Uterus (tissue), 4 donors: ENCODE measurements around the gene HOXB5. TPM values are rescaled to one million over a fixed set of nuclear protein-coding genes. Genes with fewer than 3 reads are reported as not detected.

ENCODE experiments used
- DNase-seq, 2 donors: peaks; one replicate each; pipeline ENCODE4 v3.0.0-alpha.2; 2019 to 2020
- H3K27ac ChIP-seq, 2 donors: fragments of 200-600 bp; sonication (generic); 1 replicate in 1 of 2; 2 replicates in 1 of 2; pipeline ENCODE4 v1.5.1; 2016 to 2018
- H3K27me3 ChIP-seq, 2 donors: fragments of 200-600 bp; sonication (generic); one replicate each; pipeline ENCODE4 v1.5.1; 2018 to 2019; ENCODE audit warnings: control low read depth in 1 of 2
- H3K36me3 ChIP-seq, 2 donors: fragments of 200-600 bp; sonication (generic); one replicate each; pipeline ENCODE4 v1.5.1; 2019; ENCODE audit warnings: control low read depth in 1 of 2
- H3K4me1 ChIP-seq, 2 donors: fragments of 200-600 bp; sonication (generic); one replicate each; pipeline ENCODE4 v1.5.1; 2018 to 2019; ENCODE audit warnings: control low read depth in 1 of 2
- H3K4me3 ChIP-seq, 2 donors: fragments of 200-600 bp; sonication (generic); 1 replicate in 1 of 2; 2 replicates in 1 of 2; pipeline ENCODE4 v1.5.1; 2018 to 2019; ENCODE audit warnings: mild to moderate bottlenecking in 1 of 2
- H3K9me3 ChIP-seq, 2 donors: fragments of 200-600 bp; sonication (generic); one replicate each; pipeline ENCODE4 v1.5.1; 2019; ENCODE audit warnings: control low read depth in 1 of 2
- CTCF ChIP-seq, 4 experiments: fragments of 200-600 bp in 2 of 4; fragments of 450-650 bp in 2 of 4; sonication (generic) in 2 of 4; IDR thresholded peaks; one replicate each; pipeline ENCODE4 v1.5.1; 2016 to 2019; ENCODE audit warnings: antibody characterized with exemption in 4 of 4, mild to moderate bottlenecking in 2 of 4, moderate library complexity in 1 of 4
- POLR2A ChIP-seq, 2 donors: fragments of 450-650 bp; IDR thresholded peaks; one replicate each; pipeline ENCODE4 v1.6.1; 2016; ENCODE audit warnings: antibody characterized with exemption in 2 of 2, mild to moderate bottlenecking in 1 of 2, moderate library complexity in 1 of 2
- intact Hi-C: fragments of 100-400 bp; cut with DNase I; formaldehyde crosslinking; loops from one replicate; pipeline ENCODE4 v1.15.1; 2023; ENCODE audit warnings: low total_unique reads
- total RNA-seq, 4 donors: library from RNA; depleted of rRNA in 3 of 4; stranded (reverse); fragments of >200 nt in 3 of 4; gene quantifications; one replicate each; pipeline versions ENCODE4 v1.1.0 to v1.2.4, GENCODE V29; 2014 to 2023
- donor health status: DM: yes; HTN: yes; CAD: no.

HOXB5 gene
- total RNA-seq, 4 donors from 2014 or later: 0.55 to 2.5 (median 0.59) TPM; not detected in 1

GRCh38 chr17:48578616-48579470, 14.7 kb downstream of the HOXB5 start:
- Histone ChIP-seq H3K36me3 (no peaks in the 10 kb centered on the region), H3K4me3 (peak overlapping the region; percentile 29 to 39), H3K27ac (peak overlapping the region; percentile 68 to 87), H3K9me3 (no peaks in the 10 kb centered on the region), H3K27me3 (peaks cover 0 to 49% of the 10 kb centered on the region in 2 donors), H3K4me1 (peaks cover 0 to 4% of the 10 kb centered on the region in 2 donors)
- TF ChIP-seq POLR2A (IDR thresholded peaks at IDR 0.05): no peak
- no peak for TF ChIP-seq CTCF (IDR thresholded peaks at IDR 0.05)
- intact Hi-C loops: no loop called here
- no peak for DNase-seq

- H3K4me3 ChIP-seq: peak within 1 kb of the TSS; percentile 29 to 39
- peaks cover 0 to 42% of the 10 kb centered on the region in 2 donors for H3K27me3 ChIP-seq
- H3K36me3 ChIP-seq: no peaks in the 10 kb centered on the region
- peak within 1 kb of the TSS; percentile 68 to 87 for H3K27ac ChIP-seq
- intact Hi-C loops: no loop called here
- peak; percentile 67 to 68 for DNase-seq
- no peak for TF ChIP-seq POLR2A (IDR thresholded peaks at IDR 0.05)
- TF ChIP-seq CTCF (IDR thresholded peaks at IDR 0.05): no peak
- peaks cover 0 to 4% of the 10 kb centered on the region in 2 donors for H3K4me1 ChIP-seq
- H3K9me3 ChIP-seq: no peaks in the 10 kb centered on the region
Observed at GRCh38 chr17:48577946-48578615, 15.5 kb downstream of the HOXB5 start, which contains the start of gene HOXB4. HOXB4 (minus strand) TSS chr17:48578350; CDS start chr17:48578319, 31 bp downstream.

GRCh38 chr17:48577330-48577945, 16.1 kb downstream of the HOXB5 start:
- no peak for TF ChIP-seq POLR2A (IDR thresholded peaks at IDR 0.05)
- TF ChIP-seq CTCF (IDR thresholded peaks at IDR 0.05): no peak

GRCh38 chr17:48576479-48577309, 16.9 kb downstream of the HOXB5 start:
- peak overlapping the region; percentile 68 to 87 for H3K27ac ChIP-seq
- intact Hi-C loops: no loop called here
- DNase-seq: peak in 1 of 2 donors; percentile 57
- peaks cover 0 to 4% of the 10 kb centered on the region in 2 donors for H3K4me1 ChIP-seq
- H3K4me3 ChIP-seq: peak overlapping the region in 1 of 2 donors; percentile 39
- H3K36me3 ChIP-seq: no peaks in the 10 kb centered on the region
- TF ChIP-seq CTCF (IDR thresholded peaks at IDR 0.05) (no peak), POLR2A (IDR thresholded peaks at IDR 0.05) (no peak)
- no peaks in the 10 kb centered on the region for H3K9me3 ChIP-seq
- peaks cover 0 to 41% of the 10 kb centered on the region in 2 donors for H3K27me3 ChIP-seq

More at GRCh38 chr17:48577330-48577945, 16.1 kb downstream of the HOXB5 start:
- H3K27ac ChIP-seq: peak overlapping the region; percentile 68 to 87
- no peaks in the 10 kb centered on the region for H3K9me3 ChIP-seq
- H3K4me1 ChIP-seq: peaks cover 0 to 4% of the 10 kb centered on the region in 2 donors
- no peaks in the 10 kb centered on the region for H3K36me3 ChIP-seq
- intact Hi-C loops: no loop called here
- no peak for DNase-seq
- peak overlapping the region; percentile 29 to 39 for H3K4me3 ChIP-seq
- H3K27me3 ChIP-seq: peaks cover 0 to 42% of the 10 kb centered on the region in 2 donors
